NCI-H1436 (cell line): Measurements from ENCODE around the gene WDR27.
"Not testable (repeated sequence)": the region's sequence is repeated elsewhere in the genome, so short reads cannot be mapped to it uniquely, and the experiment has no call there.

ENCODE experiments used
- DNase-seq: peaks from one replicate; lab custom pipeline; 2025; lab: John Stamatoyannopoulos, UW

WDR27 gene

DNA sequence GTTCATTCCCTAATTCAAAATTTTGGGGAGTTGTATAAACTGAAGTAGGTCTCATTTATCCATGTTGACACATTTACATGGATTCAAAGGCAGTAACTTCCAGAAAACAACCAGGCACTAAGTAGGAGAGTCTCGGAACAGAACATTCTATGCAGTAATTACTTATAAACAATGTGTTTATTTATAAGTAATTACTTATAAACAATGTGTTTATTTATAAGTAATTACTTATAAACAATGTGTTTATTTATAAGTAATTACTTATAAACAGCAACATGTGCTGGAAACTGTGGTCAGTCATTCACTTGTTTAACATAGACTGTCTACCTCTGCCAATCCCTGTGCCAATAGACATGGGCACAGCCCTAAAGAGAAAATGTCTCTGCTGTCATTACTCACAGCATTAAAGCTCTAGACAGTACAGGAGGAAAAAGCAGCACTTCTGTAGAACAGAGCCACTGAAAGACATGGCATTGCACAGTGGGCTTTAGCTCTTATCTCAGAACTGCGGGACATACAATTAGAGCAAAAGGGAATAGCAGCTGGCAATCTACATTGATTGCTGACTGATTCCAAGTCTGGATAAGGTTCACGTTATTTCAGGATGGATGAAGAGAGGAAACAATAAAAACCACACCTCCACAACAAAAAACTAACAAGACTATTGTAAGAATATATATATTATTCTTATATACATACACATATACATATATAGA, 188.2 kb downstream of the WDR27 start:
- DNase-seq: no peak

DNA sequence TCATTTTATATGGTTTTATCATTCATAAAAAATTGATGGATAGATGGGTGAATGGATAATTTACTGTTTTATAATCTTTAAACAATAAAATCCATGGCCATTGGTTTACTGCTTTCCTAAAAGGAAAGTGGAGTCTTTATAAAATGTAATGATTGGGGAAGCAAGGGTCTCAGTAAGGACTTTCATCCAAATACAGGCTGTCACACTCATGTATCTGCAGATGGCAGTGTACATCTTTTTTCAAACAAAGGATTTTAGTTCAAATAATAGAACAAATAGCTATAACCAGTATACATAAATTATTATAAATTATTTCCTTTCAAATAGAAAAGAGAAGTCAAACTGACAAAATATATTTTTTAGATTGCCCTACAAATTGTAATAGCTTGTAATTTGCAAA, 190.0 kb downstream of the WDR27 start:
- not testable (repeated sequence) for DNase-seq

DNA sequence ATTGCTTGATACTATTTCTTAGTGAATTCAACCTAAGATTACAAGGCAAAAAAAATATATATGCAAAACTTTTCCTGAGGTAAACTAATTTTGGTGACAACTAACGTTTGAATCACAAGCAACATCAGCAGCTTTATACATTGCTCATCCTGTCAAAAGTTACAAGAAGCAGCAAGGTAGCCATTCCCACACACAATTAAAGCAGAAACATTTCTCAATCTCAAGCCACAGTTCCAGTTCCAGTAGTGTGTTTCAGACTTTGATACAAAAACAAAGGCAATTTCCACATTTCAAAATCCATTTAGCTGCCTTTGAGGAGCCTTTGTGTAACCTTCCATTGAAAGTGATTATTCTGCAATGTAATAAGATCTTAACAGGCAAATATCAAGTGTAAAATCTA, 191.0 kb downstream of the WDR27 start:
- DNase-seq: no peak

DNA sequence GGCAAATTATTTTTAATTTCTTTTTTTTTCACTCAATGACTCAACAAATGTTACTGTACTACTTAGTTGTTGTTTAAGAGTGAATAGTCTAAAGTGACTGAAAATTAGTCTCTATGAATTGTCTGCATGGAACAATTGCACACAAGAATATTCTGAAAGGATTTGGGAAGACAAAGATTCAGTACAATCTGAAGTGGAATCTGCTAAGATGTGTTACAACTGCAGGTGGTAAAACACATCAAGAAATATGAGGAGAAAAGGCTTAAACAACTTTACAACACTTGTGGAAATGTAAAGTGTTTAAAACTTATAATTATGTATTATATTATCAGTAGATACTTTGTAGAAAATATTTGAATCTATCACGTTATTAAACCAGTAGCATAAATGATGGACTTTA, 193.4 kb downstream of the WDR27 start:
- DNase-seq: no peak

DNA sequence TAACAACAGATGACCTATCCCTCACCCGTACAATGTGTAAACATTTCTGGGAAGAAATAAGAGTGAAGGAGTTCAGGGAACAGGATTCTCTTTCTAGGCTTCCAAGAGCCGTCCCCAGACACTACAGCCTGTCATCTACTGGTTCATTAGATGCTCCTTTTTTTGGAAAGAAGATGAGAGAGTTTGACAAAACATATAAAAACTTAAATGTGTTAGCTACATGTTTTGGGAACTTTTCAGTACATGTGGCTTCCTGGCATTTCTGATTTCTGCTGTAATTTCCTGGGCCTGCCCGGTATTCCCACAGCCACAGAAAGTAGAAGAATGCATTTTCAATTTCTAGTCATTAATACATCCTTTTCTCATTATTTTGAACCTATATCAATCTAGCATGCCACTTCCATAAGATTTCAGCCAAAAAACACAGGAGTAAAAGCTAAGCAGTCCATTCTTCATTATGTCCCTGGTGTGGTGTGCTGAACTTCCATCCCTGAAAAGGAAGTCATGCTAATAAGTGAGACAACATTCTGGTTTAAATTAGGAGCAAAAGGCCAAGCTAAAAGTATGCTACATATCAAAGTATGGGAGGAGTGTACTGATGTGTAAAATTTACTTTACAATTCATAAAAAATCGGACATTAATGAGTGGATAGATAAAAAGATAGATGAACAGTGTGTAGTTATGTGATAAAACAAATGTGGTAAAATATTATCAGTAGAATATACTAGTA, 198.2 kb downstream of the WDR27 start:
- no peak for DNase-seq

DNA sequence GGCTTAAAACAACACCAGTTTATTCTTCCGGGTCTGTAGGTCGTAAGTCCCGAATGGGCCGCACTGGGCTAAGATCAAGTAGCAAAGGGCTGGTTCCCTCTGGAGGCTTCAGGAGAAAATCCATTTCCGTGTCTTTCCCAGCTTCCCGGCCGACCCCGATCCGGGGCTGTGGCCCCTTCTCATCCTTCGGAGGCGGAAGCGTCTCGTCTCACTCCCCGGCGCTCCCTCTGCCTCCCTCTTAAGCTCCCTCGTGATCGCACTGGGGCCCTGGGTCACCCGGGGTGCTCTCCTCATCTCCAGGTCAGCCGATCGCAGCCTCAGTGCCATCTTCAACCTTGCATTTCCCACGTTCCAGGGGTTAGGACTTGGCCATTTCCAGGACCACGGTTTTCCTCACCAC, 199.4 kb downstream of the WDR27 start:
- no peak for DNase-seq

DNA sequence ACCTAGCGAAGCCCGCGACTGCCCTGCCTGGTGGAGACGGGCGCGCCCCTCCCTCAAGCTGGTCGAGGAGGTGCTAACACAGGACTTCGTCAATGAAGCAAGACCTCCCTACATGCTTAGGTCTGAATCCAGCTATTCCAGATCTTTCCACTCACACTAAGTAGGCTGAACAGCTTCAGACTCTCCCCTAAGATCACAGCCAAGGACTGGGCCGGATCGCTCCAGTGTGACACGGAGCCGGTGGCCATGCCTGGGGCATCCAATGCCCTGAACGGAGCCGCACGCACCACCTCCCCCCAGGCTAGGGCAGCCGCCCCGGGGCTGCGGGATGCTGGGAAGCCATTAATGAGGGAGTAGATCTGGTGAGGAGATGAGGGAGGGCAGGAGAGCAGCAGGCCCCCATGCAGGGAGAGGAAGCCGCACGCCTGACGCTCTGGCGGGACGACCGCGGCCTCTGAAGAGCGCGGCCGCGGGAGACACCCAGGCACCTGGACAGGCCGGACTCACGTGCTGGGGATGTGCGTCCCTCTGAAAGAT, 200.0 kb downstream of the WDR27 start:
- DNase-seq: no peak

DNA sequence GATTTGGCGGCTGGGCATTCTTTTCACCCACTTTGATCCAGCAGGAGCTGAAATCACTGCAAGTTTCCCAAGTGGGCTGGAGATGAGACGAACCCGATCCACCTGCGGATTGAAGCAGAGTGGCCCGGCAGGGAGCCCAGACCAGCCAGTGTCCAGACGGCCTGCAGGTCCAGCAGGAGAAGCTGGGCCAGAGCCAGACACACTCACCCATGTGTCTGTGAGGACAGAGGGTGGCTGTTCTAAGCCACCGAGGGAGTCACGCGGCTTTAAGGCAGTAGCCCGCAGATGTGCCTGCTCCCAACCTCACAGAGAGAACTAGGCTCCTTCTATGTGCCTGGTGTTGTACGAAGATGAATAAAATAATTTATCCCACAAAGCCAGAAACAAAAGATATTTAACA, 200.7 kb downstream of the WDR27 start:
- DNase-seq: no peak

DNA sequence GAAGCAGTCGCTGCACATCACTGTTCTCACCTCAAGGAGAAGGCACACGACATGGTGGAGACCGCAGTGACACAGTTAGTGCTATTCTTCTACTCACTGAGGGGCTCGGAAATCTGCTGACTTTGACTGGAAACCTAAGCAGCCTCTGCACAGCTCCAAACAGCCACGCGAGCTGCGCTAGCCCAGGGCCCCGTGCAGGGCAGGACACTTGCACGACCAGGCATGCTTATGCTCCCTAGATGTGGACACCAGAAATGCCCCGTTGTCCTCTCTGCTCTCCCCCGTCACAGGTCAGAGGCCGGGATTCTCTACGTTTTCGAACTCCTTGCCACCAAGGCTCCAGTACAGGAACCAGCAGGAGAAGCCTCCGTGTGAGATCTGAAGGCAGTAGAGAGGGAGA, 201.1 kb downstream of the WDR27 start:
- DNase-seq: no peak

DNA sequence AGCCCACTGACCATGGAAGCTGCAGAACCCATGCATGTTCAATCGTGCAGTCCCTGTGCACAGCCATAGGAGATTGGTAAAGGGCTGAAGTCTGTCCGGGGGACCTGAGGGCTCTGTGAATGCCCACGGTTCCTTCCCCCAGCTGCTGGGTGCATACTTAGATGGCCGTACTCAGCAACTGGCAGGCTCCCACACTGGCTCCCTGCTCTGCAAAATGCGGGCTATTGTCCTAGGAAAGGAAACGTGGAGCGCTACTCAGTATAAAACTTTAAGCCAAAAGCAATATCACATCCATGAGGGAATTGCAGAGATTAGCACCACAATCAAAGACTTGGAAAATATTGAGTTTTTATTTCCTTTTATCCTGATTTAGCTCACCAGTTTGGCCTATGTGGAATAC, 202.0 kb downstream of the WDR27 start:
- no peak for DNase-seq

DNA sequence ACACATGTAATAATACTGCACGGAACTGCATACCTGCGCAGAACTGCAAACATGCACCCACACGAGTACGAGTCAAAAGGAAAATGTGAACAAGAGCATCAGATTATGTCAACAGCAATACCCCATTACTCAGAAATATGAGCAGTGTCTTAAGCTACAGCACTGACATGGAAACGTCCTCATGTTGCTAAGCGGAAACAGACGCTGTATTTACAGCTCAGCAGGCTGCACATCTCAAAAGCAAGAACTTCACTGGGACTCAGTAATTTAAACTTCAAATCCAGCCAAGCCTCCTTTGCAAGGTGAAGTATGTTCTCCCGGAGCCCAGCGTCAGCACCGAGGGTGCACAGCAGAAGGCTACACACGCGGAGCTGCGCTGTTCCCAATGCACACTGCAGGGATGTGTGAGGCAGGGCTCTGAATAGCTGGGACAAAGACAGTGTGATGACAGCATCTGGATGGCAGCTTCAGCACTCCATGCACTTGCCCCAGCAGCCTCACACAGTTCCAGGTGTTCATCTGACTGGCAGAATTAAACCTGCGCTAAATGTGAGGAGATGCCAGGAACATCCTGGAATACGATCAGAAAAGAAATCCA, 202.8 kb downstream of the WDR27 start:
- no peak for DNase-seq

DNA sequence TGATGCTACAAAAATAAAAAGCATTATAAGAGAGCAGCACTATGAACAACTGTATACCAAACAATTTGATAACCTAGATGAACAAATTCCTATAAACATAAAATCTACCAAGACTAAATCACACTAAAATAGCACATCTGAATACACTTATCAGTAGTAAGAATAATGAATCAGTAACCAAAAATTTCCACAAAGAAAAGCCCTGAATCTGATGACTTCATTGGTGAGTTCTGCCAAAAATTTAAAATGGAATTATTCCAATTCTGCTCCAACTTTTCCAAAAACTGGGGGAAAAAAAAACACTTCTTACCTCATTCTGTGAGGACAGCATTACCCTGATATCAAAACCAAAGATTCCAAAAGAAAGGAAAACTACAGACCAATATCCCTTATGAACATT, 206.2 kb downstream of the WDR27 start:
- DNase-seq: no peak

DNA sequence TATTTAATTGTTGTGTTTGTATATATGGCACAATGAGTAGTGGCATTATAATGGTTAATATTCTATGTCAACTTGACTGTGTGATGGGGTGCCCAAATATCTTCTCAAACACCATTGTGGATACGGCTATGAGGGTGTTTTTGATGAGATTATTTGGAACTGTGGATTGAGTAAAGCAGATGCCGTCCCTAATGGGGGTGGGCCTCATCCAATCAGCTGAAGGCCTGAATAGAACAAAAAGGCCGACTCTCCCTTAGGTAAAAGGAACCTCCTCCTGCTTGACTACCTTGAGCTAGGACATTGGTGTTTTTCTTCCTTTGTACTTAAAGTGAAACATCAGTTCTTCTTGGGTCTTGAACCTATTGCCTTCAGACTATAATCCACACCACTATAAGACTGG, 207.8 kb downstream of the WDR27 start:
- DNase-seq: no peak

DNA sequence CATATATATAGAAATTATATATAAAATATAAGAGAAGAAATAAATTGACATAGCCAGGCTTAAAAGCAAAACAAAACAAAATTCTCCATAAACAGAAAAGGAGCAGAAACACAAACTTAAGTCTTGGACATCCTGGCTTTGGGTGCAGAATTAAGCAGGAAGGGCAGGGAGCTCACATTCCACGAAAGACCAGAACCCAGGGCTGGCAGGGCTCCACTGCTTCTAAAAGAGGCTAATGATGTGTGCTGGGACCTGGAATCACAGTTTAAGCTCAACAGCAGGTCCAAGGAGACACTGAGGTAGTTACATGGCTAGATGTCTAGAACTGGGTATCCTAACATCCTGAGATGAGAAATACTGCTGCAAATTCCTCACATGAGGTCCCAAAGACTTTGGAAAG, 210.3 kb downstream of the WDR27 start:
- DNase-seq: no peak

DNA sequence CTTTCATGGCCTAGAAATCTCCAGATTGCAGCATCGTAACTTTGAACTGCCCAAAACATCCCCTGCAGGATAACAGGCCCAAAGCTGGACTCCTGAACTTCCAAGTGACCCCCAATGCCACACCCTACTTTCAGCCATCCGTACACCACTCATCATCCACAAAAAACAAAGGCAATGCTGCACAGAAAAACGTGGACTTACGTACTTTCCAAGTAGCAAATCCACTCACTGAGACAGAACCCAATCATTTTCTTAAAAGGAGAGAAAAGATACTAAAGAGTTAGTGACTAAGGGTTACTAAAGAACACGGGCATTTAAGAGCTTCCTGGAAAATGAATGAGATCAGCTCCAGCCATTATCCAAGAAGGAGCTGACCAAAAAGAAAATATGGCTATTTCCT, 211.0 kb downstream of the WDR27 start:
- no peak for DNase-seq

DNA sequence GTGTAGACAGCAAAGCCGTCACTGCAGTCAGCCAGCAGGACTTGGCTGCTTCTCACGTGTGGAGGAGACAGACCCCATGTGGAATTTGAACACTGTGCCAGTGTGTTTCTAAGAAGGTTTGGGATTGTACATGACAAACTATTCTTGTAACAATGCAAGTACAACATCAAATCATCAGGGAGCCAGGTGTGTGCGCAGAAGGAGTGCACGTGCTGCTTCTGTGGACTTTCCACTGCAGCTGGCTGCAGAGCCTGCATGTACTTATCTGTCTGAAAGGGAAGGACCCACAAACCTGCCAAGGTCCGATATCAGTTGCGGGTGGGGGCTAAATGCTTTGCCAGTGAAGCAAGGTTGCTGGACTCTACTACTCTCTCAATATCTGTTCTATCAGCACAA, 211.6 kb downstream of the WDR27 start:
- DNase-seq: no peak

DNA sequence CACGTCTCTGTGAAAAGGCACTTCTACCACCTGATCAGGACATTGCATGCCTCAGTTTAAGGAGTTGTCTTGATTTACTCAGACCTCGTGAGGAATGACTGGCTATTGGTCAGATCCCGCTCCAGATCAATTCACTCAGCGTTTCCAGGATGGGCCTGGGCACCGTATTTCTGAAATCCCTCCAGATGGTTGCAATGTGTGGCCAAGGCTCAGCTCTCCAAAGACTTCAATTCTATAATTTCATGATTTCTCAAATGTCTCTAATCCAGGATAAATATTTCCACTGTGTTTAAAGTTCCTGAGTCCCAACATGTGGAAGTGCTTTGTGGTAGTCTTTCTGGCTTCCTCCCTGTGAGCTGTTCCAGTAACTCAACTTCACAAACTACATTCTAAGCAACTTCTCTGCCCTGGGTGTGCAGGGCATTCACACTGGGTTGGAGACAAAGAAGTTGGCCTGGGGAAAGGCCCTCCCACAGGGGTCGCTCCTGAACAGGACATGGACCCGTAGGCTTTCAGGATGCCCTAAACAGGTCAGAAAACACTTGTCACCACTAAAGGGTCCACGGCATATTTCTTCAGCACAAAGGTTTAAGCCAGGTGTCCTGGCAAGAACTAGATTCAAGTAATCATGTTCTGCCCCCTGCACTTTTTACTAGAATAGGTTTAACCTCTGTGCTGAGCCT, 212.1 kb downstream of the WDR27 start:
- no peak for DNase-seq

DNA sequence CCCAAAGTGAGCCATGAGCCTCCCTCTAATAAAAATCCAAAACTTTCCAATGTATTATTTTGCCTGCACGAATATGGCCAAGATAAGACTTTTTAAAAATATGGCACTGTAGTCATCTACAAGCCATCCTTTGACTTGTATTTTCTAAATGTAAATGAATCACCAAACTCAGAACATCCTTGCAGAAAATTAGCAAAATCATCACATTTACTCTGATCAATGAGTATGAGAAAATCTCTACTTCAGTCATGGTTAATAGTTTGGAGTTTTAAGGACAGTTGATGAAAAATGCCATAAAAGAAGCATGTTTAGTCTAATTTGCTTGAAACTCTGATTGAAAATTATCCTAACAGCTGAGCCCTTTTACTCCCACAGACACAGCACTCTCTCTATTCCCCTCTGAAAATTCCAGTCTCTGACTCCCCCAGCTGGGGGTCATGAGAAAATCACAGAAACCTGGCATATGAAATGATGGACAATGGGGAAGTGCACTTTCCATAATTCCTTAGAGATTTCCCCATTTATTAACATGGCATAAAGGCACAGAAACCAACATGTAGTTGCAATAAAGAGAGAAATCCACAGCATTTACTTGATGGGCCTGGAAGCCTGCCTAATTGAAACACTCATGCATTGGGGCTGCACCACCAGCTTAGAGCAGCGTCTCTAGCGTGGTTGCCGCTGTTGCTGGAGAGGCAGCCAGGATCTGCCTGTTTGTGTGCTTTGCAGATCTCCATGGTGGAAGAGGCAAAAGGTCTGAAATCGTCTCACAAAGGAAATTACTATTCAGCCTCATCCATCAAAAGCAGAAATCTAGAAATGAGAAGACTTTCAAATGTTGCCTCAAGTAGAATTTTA, 214.0 kb downstream of the WDR27 start:
- no peak for DNase-seq

DNA sequence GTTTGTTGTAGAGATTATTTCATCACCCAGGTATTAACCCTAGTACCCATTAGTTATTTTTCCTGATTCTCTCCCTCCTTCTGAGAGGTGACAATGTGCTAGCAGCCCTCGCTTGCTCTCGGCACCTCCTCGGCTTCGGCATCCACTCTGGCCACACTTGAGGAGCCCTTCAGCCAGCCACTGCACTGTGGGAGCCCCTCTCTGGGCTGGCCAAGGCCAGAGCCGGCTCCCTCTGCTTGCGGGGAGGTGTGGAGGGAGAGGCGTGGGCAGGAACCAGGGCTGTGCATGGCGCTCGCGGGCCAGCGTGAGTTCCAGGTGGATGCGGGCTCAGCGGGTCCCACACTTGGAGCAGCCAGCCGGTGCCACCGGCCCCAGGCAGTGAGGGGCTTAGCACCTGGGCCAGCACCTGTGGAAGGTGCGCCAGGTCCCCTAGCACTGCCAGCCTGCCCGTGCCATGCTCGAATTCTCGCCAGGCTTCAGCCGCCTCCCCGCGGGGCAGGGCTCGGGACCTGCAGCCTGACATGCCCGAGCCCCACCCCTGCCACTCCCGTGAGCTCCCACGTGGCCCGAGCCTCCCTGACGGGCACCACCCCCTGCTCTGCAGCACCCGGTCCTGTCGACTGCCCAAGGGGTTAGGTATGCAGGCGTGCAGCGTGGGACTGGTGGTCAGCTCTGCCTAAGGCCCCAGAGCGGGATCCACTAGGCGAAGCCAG, 221.9 kb downstream of the WDR27 start:
- DNase-seq: no peak

DNA sequence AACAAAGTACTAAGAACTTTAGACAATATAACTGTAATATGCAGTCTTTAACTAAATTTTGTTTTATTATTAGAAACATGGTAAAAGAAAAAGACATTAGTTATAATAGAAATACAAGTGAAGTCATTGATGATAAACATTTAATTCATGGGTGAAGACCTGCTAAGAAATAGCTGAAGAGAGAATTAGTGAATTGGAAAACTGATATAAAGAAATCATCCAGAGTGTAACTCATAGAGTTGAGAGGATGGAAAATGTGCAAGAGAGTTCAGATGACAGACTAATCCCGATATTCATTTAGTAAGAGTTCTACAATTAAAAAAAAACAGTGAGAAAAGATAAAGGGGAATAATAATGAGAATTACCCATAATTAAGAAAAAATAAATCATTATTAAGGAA, 227.5 kb downstream of the WDR27 start:
- no peak for DNase-seq

DNA sequence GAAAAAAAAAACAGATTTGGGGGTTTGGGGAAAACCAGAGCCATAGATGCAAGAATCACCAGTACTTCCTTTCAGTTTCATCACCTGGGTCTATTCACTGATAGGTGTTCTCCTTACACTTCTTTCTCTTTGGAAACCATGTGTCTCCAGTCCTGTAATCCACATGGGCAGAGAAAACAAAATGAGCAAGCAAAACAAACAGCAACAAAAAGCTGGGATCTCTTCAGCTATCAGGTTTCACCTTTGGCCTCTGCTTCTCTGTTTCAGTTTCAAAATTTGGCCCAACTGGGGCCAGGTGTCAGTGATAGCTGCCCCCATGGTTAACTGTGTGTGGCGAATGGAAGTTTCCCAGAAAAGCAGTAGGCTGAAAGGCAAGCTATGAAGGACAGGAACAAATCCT, 228.2 kb downstream of the WDR27 start:
- no peak for DNase-seq
